ENCODE measurements around the gene RLF. TPM values are rescaled to one million over a fixed set of nuclear protein-coding genes. Genes with fewer than 3 reads are reported as not detected.

The RLF gene
- total RNA-seq, result 37.6 and 43.0 TPM in 2 replicates

DNA sequence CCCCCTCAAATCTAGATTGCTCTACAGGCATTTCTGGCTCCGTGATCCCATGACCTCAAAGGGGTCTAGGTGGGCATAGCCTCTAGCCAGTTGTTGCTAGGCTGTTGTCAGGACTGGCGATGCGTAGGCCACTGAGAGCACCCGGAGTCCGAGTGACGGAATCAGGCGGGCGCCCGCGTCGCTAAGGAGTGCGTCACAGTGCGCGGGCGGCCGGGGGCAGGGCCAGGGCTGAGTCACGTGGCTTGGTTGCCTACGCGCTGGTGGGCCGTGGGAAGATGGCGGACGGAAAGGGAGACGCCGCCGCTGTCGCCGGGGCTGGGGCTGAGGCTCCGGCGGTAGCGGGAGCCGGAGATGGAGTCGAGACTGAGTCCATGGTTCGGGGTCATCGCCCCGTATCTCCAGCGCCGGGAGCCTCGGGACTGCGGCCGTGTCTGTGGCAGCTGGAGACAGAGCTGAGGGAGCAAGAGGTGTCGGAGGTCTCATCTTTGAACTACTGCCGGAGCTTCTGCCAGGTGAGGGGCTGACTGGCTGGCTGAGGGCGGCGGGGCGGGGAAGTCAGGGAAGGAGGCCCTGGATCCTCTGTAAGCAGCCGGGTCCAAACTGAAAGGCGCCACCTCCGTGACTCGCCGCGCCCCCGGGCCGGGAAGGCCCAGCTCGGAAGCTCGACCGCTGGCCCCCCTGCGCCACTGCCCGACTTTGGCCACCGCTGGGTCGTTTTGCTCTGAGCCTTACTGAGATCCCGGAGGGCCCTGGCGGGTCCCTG, at the start of gene RLF:
RLF (plus strand) TSS at position 263 of the 763 bp plus-strand sequence; CDS start at position 276, 13 bp downstream.

DNA sequence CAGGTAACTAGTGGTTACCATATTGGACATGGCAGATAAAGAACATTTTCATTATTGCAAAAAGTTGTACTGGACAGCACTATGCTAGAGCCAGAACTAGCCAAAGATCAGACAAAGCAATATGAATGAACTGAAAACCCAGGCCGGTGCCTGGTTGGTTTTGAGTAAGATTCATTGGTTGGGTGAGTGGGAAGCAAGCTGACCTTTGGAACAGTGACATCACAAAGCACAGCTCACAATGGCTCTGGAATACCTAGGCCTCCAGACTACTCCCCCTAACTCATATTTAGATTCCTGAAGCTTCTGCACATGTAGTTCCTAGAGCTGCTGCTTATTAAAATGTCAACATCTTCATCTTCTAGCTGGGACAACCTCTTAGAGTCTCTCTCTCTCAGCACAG, 86.5 kb downstream of the RLF start, which contains the start of gene TMCO2:
TMCO2 (plus strand) TSS at position 283 of the 400 bp plus-strand sequence; CDS start at position 340, 57 bp downstream.

GRCh38 chr1:40257688-40258444, 96.7 kb downstream of the RLF start, which contains the start of gene ZMPSTE24:
Gene ZMPSTE24, plus strand, starts transcription at chr1:40258236. Its CDS starts 36 bp downstream, at chr1:40258272.

Small RNAs within 50 kb of the gene (small RNA-seq; reads per million reads assigned to genes)
- gene RNU6-1237P, result not detected

Other genes starting within 250 kb of the RLF start
- gene MFSD2A, start 206.2 kb upstream of the RLF start, total RNA-seq, result 2.1 and 2.4 TPM in 2 replicates
- 342 and 345 TPM in 2 replicates for gene CAP1, start 120.7 kb upstream of the RLF start, total RNA-seq
- 42.5 and 74.1 TPM in 2 replicates for gene PPT1, start 64.1 kb upstream of the RLF start, total RNA-seq
- gene TMCO2, start 86.5 kb downstream of the RLF start, total RNA-seq, result not detected in 2 replicates
- 108 and 137 TPM in 2 replicates for gene ZMPSTE24, start 96.8 kb downstream of the RLF start, total RNA-seq
- gene COL9A2, start 155.9 kb downstream of the RLF start, total RNA-seq, result 1.4 and 2.3 TPM in 2 replicates
- gene SMAP2, start 212.3 kb downstream of the RLF start, total RNA-seq, result 15.2 and 18.5 TPM in 2 replicates

Measured in articular chondrocyte of knee joint (primary cell).